Activated CD8-positive, alpha-beta memory T cell treated with anti-CD3 and anti-CD28 coated beads for 48 hours (primary cell): ENCODE data around the gene ZACN.

Experiments used
- DNase-seq, 3 experiments: peaks; one replicate each; pipeline ENCODE4 v3.0.0-alpha.2; 2020; ENCODE audit warnings: low read depth in 2 of 3, low spot score in 2 of 3

The ZACN gene

DNA sequence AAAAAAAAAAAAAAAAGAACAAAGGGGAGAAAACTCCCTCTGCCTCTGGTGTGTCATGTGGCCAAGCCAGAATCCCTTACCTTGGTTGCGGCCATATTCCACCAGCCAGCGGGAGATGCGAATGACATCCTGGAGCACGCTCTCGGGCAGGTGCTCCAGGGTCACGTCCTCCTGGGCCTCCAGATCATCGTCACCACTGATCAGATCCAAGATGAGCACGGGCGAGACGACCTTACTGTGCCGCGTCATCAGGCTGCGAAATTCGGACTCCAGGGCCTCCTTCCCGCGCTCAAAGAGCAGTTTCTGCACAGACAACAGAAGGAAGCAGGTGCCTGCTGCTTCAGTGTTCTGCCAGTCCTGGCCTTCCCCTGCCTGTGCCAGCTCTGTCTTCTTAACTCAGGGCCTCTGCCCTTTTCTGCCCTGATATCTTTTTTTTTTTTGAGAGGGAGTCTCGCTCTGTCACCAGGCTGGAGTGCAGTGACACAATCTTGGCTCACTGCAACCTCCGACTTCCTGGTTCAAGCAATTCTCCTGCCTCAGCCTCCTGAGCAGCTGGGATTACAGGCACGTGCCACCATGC, 18.8 kb downstream of the ZACN start:
- no peak for DNase-seq

DNA sequence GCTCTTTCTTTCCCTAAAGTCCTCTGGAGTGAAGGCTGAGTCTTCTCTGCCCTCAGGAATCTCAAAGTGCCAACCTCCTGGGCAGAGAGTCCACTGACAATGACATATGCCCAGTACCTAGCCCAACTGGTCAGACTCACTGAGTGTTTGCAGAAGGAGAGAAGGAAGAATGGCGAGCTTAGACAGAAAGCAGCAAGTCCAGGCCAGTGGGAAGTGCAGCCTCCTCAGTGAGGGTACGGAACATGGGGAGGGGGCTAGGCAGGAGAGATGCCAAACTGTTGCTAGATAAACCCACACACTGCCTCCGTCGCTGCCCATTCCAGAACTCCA, 23.9 kb downstream of the ZACN start:
- DNase-seq, result no peak

DNA sequence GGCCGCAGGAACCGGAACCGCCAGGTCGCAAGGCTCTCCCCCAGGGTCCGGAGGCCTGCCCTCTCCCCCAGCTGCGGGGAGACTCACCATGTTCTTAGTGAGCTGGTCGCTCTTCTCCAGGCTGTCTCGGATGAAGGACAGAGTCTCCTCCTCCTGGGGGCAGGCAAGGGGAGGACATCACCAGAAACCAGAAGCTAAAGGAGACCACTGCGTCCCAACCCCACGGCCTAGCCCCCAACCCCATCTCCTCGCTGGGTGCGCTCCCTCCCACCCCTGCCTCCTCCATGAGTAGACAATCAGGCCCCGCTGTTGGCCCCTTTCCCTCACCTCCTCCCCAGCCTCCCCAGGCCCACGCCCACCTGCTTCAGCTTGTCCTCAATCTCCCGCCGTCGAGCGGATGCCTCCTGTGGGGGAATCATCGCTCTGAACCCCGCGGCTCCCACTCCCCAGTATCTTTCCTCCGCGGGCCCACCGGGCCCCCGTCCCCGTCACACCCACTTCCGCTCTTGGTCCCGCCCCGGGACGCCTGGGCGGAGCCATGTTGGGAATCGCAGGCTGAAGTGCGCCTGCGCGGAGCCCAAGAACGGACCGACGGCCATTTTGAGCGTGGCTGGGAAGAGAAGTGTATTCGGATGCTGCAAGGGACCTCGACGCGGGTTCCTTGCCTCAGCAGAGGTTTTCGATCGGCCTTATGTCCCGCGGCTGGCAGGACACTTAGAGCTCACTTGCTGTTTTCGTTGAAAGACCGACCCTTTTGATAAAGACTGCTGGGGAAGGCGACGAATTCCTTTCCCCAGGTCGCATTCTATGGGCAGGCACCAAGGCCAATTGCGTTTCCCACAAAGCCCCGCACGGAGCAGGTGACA, 24.5 kb downstream of the ZACN start, which contains the start of gene EXOC7:
Gene EXOC7, minus strand, starts transcription at position 514 of the 866 bp plus-strand sequence. Its CDS starts 95 bp downstream, at position 419.
- DNase-seq, result peak; percentile 84 to 87 (median 86)

DNA sequence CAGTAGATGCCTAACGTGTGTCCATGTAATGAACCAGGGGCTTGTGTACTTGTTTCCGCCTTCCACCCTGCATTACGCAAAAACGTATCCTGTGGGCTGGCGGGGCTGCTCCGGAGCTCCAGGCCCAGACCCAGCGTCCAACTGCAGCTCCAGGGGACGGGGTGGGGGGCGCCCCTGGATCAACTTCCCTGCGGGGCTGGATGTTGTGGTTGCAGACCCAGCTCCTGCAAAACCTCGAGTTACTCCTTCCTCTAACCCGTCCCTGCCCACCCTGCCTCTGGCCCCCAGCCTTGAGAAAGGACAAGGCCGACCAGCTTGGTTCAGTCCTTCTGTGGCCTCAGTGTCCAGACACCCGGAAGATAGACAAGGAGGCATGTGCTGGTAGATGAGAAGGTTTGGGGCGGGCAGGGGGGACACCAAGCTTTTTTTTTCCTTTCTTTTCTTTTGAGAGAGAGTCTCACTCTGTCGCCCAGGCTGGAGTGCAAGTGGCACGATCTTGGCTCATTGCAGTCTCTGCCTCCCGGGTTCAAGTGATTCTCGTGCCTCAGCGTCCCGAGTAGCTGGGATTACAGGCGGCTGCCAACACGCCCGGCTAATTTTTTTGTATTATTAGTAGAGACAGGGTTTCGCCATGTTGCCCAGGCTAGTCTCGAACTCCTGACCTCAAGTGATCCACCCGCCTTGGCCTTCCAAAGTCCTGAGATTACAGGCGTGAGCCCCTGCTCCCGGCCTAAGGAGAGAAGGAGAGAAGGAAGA, 25.3 kb downstream of the ZACN start:
- DNase-seq, result no peak

DNA sequence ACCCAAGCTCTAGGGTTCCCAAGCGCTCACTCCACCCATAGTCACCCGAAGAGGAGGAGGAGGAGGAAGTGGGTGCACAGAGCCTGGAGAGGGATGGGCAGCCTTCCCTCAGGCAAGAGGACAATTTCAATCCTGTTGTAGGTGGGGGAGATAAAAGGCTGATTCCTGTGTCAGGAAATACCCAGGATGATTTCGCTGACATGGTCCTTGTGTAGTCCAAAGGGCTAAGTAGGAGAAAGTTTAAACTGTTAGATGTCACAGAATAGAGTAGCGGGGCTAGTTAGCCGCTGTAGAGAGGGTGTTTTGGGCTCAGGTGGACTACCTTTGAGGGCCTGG, 25.9 kb downstream of the ZACN start:
- no peak for DNase-seq

DNA sequence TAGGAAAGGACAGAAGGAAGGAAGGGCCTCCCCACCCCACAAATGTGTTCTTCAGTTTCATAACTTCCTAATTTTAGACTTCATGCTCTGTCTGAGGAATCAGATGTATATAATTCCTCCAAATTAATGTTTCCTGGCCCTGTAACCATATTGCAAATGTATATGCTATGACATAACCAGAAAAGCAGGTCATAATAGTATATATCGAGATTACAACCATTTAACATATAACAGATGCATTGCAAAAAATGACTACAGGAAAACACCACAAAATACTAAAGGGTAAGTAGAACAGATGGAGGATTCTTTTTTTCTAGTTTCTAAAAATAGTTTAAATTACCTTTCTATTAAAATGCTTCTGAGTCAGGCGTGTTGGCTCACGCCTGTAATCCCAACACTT, 27.7 kb downstream of the ZACN start:
- DNase-seq, result no peak

DNA sequence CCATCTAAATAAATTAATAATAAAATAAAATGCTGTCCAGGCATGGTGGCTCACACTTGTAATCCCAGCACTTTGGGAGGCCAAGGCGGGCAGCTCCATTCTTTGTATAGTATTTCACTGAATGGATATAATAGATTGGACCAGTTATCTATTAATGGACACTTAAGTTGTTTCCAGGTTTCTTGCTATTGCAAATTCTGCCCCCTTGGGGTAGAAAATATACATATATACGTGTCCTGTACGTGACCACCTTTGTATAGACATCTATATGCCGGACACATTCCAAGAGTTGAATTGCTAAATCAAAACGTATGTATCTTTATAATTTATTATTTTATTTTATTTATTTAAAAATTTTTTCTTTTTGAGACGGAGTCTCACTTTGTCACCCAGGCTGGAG, 28.5 kb downstream of the ZACN start:
- no peak for DNase-seq

DNA sequence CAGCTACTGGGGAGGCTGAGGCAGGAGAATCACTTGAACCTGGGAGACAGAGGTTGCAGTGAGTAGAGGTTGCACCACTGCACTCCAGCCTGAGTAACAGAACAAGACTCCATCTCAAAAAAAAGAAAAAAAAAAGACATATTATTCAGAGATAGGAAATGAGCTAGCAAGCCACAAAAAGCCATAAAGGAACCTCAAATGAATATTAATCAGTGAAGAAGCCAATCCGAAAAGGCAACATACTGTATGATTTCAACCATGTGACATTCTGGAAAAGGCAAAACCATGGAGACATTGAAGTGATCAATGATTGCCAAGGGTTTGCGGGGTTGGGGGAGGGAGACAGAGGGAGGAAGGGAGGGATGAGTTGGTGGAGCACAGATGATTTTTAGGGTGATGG, 33.0 kb downstream of the ZACN start:
- DNase-seq, result no peak

DNA sequence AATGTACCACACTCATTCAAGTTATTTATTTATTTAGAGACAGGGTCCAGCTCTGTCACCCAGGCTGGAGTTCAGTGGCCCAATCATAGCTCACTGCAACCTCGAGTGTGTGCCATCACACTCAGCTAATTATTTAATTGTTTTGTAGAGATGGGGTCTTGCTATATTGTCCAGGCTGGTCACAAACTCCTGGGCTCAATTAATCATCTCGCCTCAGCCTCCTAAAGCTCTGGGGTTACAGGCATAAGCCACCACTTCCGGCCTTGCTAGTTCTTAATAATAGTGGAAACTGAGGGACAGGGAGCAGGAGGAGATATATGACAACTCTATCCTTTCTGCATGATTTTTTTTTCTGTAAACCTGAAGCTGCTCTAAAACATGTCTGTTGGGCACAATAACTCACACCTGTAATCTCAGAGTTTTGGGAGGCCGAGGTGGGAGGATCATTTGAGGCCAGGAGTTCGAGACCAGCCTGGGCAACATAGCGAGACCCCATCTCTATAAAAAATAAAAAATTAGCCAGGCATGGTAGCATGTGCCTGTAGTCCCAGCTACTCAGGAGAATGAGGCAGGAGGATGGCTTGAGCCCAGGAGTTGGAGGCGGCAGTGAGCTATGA, 36.3 kb downstream of the ZACN start:
- no peak for DNase-seq

DNA sequence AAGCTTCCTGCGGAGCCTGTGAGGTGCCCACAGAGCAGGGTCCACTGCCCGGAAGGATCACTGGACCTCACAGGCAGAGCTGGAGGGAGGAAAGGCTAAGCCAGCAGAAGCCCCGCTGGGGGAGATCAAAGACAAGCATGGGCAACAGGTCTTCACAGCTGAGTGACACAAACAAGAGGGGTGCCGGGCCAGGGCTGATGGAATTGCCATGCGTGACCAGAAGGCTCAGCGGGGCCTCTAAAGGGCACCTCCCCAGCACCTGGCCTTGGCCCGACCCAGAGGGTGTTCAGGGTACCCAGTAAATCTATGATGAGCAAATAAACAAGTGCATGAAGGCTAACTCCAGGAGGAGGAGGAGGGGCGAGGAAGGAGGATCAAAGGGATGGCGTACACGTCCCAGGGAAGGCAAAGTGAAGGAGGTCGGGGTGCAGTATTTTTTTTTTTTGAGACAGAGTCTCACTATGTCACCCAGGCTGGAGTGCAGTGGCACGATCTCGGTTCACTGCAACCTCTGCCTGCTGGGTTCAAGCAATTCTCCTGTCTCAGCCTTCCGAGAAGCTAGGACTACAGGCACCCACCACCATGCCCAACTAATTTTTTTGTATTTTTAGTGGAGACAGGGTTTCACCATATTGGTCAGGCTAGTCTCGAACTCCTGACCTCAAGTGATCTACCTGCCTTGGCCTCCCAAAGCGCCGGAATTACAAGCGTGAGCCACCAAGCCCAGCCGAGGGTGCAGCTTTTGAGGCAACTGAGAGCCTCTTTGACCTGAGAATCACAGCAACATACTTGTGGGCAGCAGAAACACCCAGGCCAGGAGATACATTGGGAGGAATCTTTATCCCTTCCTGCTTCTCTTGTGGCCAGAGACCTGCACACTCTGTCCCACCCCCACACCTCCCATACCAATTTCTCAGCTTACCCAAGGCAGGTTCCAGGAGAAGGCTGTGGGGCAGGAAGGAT, 40.7 kb downstream of the ZACN start:
- DNase-seq, result no peak

DNA sequence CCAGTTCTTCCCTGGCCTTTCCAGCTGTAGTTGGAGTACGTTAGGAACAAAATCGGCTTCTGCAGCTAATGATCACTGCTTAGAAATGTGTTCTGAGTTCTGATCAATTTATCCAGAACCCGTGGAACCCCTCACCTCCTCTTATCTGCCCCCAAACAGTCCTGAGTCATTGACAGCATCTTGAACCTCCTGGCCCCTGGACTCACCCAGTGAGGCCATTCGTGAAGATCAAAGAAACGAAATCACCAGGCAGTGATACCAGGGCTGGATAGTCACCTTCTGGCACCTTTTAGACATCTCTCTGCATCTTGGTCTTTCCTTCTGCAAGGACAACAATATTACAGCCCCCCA, 41.7 kb downstream of the ZACN start:
- no peak for DNase-seq

DNA sequence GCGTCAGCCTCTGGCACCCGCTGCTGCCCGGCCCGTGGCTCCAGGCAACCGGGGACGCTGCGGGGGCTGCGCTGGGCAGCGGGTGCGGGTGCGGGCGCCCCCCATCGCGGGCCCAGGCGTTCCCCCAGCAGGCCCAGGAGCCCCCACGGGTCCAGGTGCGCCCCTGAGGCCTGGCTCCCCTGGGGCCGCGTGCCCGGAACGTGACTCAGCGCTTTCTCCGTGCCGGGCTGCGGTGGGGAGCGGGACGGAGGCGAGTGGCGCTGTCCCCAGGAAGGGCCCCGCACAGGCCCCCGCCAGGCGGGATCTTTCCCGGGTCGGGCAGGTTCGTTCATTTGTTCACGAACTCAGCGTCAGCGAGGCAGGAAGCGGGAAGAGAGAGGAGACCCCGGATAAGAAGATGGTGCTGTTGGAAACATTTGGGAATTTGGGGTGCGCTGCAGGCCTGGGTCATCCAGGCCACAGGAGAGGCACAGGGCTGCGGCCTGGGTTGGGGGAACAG, 43.0 kb downstream of the ZACN start:
- no peak for DNase-seq

DNA sequence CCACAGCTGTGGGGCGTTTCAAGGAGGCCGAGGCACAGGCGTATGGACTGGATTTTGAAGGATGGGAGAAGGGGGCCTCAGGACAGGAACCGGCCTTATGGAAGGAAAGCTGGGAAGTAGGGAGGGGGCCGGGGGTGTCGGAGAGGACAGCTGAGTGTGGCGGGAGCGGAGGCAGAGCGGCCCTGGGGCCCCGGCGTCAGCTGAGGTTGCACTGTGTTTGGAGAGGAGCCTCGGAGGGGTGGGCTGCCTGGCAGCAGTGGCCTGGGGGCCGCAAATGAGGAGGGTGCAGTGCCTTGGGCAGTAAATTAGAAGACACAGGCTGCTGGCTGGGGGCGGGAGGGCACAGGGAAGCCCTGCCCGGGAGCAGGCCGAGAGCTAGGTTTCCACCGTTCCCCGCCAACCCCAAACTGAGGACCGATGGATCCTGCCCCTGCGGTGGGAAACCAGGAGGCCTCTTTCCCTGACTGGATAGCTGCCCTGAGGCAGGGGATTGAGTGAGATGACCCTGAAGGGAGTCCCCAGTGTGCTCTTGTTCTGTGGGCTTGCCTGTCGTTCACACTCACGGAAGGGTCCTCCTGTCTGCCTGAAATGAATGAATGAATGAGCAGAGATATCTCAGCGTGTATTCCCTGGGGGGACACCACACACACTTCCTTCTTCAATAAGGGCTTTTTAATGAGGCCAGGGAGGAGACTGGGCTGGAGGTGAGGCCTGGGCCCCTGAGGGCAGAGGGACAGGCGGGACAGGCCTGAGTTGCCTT, 43.6 kb downstream of the ZACN start:
- DNase-seq, result no peak

DNA sequence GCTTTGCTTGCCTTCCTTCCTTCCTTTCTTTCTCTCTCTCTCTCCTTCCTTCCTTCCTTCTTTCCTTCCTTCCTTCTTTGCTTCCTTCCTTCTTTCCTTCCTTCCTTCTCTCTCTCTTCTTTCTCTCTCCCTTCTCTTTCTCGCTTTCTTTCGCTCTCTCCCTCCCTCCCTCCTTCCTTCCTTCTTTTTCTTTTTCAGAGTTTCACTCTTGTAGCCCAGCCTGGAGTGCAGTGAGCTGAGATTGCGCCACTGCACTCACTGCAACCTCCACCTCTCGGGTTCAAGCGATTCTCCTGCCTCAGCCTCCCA, 44.2 kb downstream of the ZACN start:
- no peak for DNase-seq

DNA sequence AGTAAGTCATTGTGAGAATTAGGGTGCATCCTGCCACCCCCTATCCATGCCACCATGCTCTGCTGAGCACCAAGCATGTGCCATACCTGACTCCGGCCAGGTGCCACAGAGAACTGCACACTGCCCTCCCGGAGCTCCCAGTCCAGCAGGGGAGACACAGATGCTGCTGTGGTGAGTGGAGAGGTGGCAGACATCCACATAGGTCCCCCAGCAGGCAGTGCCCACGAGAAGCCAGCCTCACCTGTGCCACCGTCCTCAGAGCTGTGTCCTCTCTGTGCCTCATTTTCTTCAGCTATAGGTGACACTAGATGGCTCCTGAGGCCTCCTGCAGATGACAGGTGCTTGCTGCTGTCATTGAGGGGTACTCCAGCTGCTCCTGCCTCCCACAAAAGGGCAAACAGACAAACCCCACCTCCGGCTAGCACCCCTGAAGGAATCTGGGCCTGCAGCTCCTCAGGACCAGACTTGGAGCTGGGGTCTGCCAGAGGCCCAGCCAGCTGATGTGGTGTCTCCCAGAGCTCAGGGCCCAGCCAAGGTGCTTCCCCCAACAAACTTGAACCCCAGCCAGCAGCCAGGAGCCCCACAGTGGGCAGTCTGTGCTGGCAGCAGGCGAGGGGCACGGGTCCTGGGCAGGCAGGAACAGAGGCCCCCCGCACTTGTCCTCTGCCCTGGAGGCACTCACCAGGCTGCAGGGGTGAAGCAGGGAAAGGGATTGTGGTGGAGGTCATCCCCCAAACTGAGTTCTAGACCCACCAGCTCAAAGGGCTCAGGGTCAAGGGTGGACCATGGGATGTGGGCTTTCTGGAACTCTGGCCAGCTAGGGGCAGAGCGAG, 45.0 kb downstream of the ZACN start:
- no peak for DNase-seq

DNA sequence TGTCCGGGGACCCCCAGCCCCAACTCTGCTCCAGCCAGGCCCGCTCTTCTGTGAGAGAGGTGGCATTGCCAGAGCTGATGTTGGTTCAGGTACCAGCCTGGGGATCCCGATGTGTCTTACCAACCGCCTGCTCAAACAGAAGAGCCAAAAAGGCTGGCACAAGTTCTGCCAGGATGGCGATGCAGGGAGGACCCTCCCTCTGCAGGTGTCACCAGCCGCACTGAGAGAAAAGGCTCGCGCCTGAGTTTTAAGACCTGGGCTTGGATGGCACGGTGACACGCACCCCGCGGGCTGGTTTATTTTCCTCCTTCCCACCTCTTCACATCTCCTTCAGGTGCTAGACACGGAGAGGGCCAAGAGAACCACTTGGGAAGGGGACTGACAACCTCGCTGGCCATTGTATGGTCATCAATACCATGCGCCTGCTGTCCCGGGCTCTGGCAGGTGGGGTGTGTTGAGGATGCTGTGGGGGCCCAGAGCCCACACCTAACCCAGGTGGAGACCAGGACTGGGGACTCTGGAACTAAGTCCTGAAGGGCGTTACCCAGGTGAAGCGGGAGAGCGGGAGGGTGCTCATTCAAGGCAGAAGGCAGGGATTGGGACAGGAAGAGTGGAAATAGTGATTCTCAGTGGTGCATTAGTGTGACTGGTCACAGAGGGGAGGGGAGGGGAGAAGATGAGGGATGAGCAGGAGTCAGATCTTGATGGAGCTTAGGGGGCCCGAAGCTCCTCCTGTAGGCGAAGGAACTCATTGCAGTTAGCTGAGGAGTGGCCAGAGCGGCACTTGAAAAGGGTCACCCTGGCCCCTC, 45.8 kb downstream of the ZACN start:
- no peak for DNase-seq

DNA sequence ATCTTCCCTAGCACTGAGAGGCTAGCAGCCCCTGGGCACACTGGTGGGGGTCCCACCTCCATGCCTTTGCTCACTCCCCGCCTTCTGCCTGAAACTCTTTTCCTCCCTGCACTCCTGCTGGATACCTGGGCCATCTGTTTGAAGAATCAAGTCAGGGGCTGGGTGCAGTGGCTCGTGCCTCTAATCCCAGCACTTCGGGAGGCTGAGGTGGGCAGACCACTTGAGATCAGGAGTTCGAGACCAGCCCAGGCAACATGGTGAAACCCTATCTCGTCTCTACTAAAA, 46.4 kb downstream of the ZACN start:
- DNase-seq, result no peak

DNA sequence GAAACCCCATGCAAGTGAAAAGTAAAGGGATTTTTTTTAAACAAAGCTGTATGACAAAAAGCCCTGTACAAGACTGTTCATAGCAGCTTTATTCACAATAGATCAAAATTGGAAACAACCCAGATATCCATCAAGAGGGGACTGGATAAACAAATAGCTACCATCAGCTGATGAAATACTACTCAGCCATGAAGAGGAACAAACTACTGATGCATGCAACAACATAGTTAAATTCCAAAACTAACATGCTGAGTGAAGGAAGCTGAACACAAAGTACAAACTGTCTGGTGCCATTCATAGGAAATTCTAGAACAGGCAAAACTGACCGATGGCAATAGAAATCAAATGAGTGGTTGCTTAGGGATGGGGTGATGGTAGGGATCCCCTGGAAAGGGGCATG, 46.9 kb downstream of the ZACN start:
- DNase-seq, result no peak

DNA sequence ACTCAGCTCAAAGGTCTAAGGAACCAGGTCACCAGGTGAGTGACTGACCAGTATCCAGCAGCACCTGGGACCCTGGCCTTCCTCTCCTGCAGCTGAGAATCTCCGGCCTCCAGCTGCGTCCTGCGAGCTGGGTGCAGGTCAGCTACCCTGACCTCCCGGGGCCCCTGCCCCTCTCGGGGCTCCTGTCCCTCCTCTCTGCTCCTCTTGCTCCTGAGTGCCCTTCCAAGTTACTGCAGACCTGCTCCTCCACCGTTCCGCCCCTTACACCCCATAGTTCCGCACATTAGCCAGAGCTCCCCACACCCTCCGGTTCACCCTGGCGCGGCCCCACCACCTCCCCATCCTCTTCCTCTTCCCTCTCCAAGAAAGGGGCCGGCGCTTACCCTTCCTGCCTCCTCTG, 51.5 kb downstream of the ZACN start:
- no peak for DNase-seq
